Adipocyte (in vitro differentiated cells): ENCODE measurements around the gene LHX1.

Source experiments
- DNase-seq: peaks from one replicate; pipeline ENCODE4 v3.0.0-alpha.2; 2015; ENCODE audit warnings: low read depth
- H3K27me3 ChIP-seq: replicated peaks from 2 replicates; pipeline ENCODE4 v1.7.0; 2013; ENCODE audit warnings: mild to moderate bottlenecking, low read length, moderate library complexity; ENCODE audit not compliant: control insufficient read depth, insufficient read depth
- H3K36me3 ChIP-seq: 2 replicates; pipeline ENCODE4 v1.7.0; 2013; ENCODE audit warnings: low read length, mild to moderate bottlenecking, moderate library complexity; ENCODE audit not compliant: control insufficient read depth, insufficient read depth, severe bottlenecking
- H3K4me1 ChIP-seq: 2 replicates; pipeline ENCODE4 v1.7.0; 2013; ENCODE audit warnings: mild to moderate bottlenecking, low read length, moderate library complexity; ENCODE audit not compliant: control insufficient read depth, insufficient read depth
- H3K4me3 ChIP-seq: 2 replicates; pipeline ENCODE4 v1.7.0; 2013; ENCODE audit warnings: mild to moderate bottlenecking, low read length, moderate library complexity
- H3K9ac ChIP-seq: 2 replicates; pipeline ENCODE4 v1.7.0; 2013; ENCODE audit warnings: mild to moderate bottlenecking, low read length, moderate library complexity
- H3K9me3 ChIP-seq: 2 replicates; pipeline ENCODE4 v1.7.0; 2013; ENCODE audit warnings: mild to moderate bottlenecking, low read length, moderate library complexity; ENCODE audit not compliant: control insufficient read depth

The LHX1 gene

GRCh38 chr17:36983618-36984017 is 46.3 kb downstream of the LHX1 start:
- Histone ChIP-seq H3K9me3 (no peaks in the 10 kb centered on the region), H3K27me3 (no peaks in the 10 kb centered on the region), H3K36me3 (peaks cover 21% of the 10 kb centered on the region), H3K4me3 (no peak overlapping the region), H3K9ac (no peak overlapping the region), H3K4me1 (peaks cover 10% of the 10 kb centered on the region)
- no peak for DNase-seq

GRCh38 chr17:36989173-36989572 is 51.9 kb downstream of the LHX1 start:
- Histone ChIP-seq H3K27me3 (no peaks in the 10 kb centered on the region), H3K9me3 (no peaks in the 10 kb centered on the region), H3K4me3 (no peak overlapping the region), H3K9ac (no peak overlapping the region), H3K4me1 (peaks cover under 1% of the 10 kb centered on the region), H3K36me3 (peaks cover 72% of the 10 kb centered on the region)
- no peak for DNase-seq

DNA sequence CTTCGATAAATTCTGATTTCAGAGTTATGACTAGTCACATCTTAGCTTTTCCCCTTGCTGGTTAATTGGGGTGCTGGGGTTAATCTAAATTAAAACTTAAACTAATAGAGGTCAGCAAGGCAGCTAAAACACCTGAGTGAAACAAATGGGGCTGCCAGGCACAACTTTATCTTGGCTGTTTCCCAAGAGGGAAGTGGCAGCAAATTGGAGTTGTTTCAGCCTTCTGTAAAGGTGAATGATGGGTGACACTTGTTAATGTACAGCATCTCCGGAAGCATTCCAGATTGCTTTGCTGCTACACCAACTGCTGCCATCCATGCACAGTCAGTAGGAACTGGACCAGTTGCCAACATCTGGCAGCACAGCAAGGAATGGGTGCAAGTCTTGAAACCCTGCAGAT is 55.4 kb downstream of the LHX1 start:
- Histone ChIP-seq H3K36me3 (peaks cover 85% of the 10 kb centered on the region), H3K9ac (no peak overlapping the region), H3K9me3 (no peaks in the 10 kb centered on the region), H3K4me3 (no peak overlapping the region), H3K4me1 (peaks cover 6% of the 10 kb centered on the region), H3K27me3 (no peaks in the 10 kb centered on the region)
- DNase-seq: no peak

GRCh38 chr17:36993227-36993626 is 56.0 kb downstream of the LHX1 start:
- H3K36me3 ChIP-seq: peaks cover 90% of the 10 kb centered on the region
- no peaks in the 10 kb centered on the region for H3K9me3 ChIP-seq
- no peak overlapping the region for H3K4me3 ChIP-seq
- DNase-seq: no peak
- H3K27me3 ChIP-seq: no peaks in the 10 kb centered on the region
- peaks cover 6% of the 10 kb centered on the region for H3K4me1 ChIP-seq
- H3K9ac ChIP-seq: no peak overlapping the region
